ENCODE measurements around the gene MRPL43. TPM values are rescaled to one million over a fixed set of nuclear protein-coding genes. Genes with fewer than 3 reads are reported as not detected.

Gene MRPL43
- total RNA-seq, 1 experiment from 2014 or later = 91.3 TPM

DNA sequence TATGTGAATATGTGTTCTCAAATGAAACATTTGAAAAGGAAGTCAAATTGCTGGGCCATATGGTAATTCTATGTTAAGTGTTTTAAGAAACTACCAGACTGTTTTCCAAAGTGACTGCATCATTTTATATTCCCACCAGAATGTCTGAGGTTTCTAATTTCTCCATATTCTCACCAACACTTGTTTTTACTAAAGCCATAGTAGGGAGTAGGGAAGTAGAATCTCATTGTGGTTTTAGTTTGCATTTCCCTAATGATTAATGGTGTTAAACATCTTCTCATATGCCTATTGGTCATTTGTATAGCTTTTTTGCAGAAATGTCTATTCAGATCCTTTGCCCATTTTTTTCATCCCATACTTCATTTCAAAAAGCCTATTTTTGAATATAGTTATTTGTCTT is 27.0 kb downstream of the MRPL43 start (continued):
- no peak for TF ChIP-seq IRF2 (CRISPR knock-in tag; IDR thresholded peaks at IDR 0.05; ENCODE audit: borderline replicate concordance, low read depth)
- no peak for TF ChIP-seq NR2C2 (CRISPR knock-in tag; IDR thresholded peaks at IDR 0.05)
- no peak for TF ChIP-seq USF2 (CRISPR knock-in tag; IDR thresholded peaks at IDR 0.05)
- TF ChIP-seq ZBTB21 (CRISPR knock-in tag; IDR thresholded peaks at IDR 0.05; ENCODE audit: borderline replicate concordance) = no peak
- TF ChIP-seq, protein P1, sequence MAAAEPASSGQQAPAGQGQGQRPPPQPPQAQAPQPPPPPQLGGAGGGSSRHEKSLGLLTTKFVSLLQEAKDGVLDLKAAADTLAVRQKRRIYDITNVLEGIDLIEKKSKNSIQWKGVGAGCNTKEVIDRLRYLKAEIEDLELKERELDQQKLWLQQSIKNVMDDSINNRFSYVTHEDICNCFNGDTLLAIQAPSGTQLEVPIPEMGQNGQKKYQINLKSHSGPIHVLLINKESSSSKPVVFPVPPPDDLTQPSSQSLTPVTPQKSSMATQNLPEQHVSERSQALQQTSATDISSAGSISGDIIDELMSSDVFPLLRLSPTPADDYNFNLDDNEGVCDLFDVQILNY (CRISPR knock-in tag; IDR thresholded peaks at IDR 0.05) = no peak
- TF ChIP-seq JAZF1 (CRISPR knock-in tag; IDR thresholded peaks at IDR 0.05) = no peak
- TF ChIP-seq GABPB1 (CRISPR knock-in tag; IDR thresholded peaks at IDR 0.05) = no peak
- no peak for TF ChIP-seq ZNF532 (CRISPR knock-in tag; IDR thresholded peaks at IDR 0.05; ENCODE audit: borderline replicate concordance)
- TF ChIP-seq JUN (CRISPR knock-in tag; IDR thresholded peaks at IDR 0.05) = no peak
- no peak for TF ChIP-seq TP53 (CRISPR knock-in tag; IDR thresholded peaks at IDR 0.05)
- no peak for TF ChIP-seq FOXJ3 (CRISPR knock-in tag; IDR thresholded peaks at IDR 0.05; ENCODE audit: borderline replicate concordance)
- TF ChIP-seq, protein P2, sequence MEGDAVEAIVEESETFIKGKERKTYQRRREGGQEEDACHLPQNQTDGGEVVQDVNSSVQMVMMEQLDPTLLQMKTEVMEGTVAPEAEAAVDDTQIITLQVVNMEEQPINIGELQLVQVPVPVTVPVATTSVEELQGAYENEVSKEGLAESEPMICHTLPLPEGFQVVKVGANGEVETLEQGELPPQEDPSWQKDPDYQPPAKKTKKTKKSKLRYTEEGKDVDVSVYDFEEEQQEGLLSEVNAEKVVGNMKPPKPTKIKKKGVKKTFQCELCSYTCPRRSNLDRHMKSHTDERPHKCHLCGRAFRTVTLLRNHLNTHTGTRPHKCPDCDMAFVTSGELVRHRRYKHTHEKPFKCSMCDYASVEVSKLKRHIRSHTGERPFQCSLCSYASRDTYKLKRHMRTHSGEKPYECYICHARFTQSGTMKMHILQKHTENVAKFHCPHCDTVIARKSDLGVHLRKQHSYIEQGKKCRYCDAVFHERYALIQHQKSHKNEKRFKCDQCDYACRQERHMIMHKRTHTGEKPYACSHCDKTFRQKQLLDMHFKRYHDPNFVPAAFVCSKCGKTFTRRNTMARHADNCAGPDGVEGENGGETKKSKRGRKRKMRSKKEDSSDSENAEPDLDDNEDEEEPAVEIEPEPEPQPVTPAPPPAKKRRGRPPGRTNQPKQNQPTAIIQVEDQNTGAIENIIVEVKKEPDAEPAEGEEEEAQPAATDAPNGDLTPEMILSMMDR (IDR thresholded peaks at IDR 0.05) = no peak

DNA sequence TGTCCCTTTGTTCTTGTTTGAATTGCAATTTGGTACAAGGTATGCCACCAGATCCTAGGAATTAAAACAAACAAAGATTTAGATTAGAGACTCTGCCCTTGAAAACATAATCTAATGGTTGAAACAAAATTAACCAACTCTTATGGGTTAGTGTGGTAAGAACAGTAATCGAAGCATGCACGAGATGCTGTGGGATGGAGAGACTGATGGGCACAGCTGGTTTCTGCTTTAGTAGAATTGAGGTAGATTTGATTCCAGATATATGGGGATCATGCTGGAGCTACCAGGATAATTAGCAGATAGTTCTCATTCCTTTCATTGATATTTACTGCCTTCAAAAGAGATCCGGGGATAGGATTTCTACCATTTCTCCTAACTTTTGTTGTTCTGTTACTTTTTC is 38.4 kb downstream of the MRPL43 start:
- TF ChIP-seq CREB1 (CRISPR knock-in tag; IDR thresholded peaks at IDR 0.05) (no peak), KAT7 (CRISPR knock-in tag; IDR thresholded peaks at IDR 0.05; ENCODE audit: borderline replicate concordance) (no peak), USF2 (CRISPR knock-in tag; IDR thresholded peaks at IDR 0.05) (no peak)
- Mint-ChIP-seq H3K36me3 (peaks cover 35% of the 10 kb centered on the region), H3K9me3 (no peaks in the 10 kb centered on the region), H3K27ac (no peak overlapping the region), H3K4me1 (no peaks in the 10 kb centered on the region), H3K4me3 (no peak overlapping the region), H3K27me3 (ENCODE audit: low read depth) (no peaks in the 10 kb centered on the region)
- ChIA-PET CTCF (no interaction called here), POLR2A (no interaction called here)
- no peak for DNase-seq (ENCODE audit: low spot score)
- no peak for ATAC-seq

GRCh38 chr10:100945754-100946153 is 41.5 kb downstream of the MRPL43 start:
- H3K4me3 Mint-ChIP-seq = no peak overlapping the region
- ATAC-seq = no peak
- ChIA-PET CTCF (no interaction called here), POLR2A (no interaction called here)
- no peak overlapping the region for H3K27ac Mint-ChIP-seq
- no peak for DNase-seq (ENCODE audit: low spot score)
- no peaks in the 10 kb centered on the region for H3K4me1 Mint-ChIP-seq
- no peaks in the 10 kb centered on the region for H3K27me3 Mint-ChIP-seq (ENCODE audit: low read depth)
- H3K9me3 Mint-ChIP-seq = no peaks in the 10 kb centered on the region
- H3K36me3 Mint-ChIP-seq = peaks cover 43% of the 10 kb centered on the region
- TF ChIP-seq, protein P3, sequence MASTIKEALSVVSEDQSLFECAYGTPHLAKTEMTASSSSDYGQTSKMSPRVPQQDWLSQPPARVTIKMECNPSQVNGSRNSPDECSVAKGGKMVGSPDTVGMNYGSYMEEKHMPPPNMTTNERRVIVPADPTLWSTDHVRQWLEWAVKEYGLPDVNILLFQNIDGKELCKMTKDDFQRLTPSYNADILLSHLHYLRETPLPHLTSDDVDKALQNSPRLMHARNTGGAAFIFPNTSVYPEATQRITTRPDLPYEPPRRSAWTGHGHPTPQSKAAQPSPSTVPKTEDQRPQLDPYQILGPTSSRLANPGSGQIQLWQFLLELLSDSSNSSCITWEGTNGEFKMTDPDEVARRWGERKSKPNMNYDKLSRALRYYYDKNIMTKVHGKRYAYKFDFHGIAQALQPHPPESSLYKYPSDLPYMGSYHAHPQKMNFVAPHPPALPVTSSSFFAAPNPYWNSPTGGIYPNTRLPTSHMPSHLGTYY (CRISPR knock-in tag; IDR thresholded peaks at IDR 0.05) = no peak
- TF ChIP-seq MXD4 (CRISPR knock-in tag; IDR thresholded peaks at IDR 0.05; ENCODE audit: borderline replicate concordance) = no peak
- no peak for TF ChIP-seq GTF2I (CRISPR knock-in tag; conservative IDR thresholded peaks at IDR 0.05)
- TF ChIP-seq GABPB1 (CRISPR knock-in tag; IDR thresholded peaks at IDR 0.05) = no peak
- TF ChIP-seq ESRRA (CRISPR knock-in tag; IDR thresholded peaks at IDR 0.05; ENCODE audit: borderline replicate concordance) = no peak
- no peak for TF ChIP-seq PREB (CRISPR knock-in tag; IDR thresholded peaks at IDR 0.05; ENCODE audit: borderline replicate concordance)
- no peak for TF ChIP-seq ZNF317 (CRISPR knock-in tag; IDR thresholded peaks at IDR 0.05; ENCODE audit: borderline replicate concordance, low read depth)
- no peak for TF ChIP-seq ZNF416 (CRISPR knock-in tag; IDR thresholded peaks at IDR 0.05)
- TF ChIP-seq ZNF671 (CRISPR knock-in tag; IDR thresholded peaks at IDR 0.05) = no peak
- TF ChIP-seq NR1H2 (CRISPR knock-in tag; IDR thresholded peaks at IDR 0.05) = no peak
- no peak for TF ChIP-seq ZNF396 (CRISPR knock-in tag; IDR thresholded peaks at IDR 0.05; ENCODE audit: borderline replicate concordance)
- TF ChIP-seq JAZF1 (CRISPR knock-in tag; IDR thresholded peaks at IDR 0.05) = no peak
